ENCODE data around the gene TEX54.

TEX54 gene

GRCh38 chr11:62806611-62807121, 26.0 kb downstream of the TEX54 start:
- H3K36me3 ChIP-seq: peaks cover 21% of the 10 kb centered on the region
- peak overlapping the region; percentile 95 for H3K27ac ChIP-seq
- H3K4me3 ChIP-seq (ENCODE audit: low read depth in 1 of 2, low read length in 1 of 2): peak overlapping the region; percentile 73 to 87

DNA sequence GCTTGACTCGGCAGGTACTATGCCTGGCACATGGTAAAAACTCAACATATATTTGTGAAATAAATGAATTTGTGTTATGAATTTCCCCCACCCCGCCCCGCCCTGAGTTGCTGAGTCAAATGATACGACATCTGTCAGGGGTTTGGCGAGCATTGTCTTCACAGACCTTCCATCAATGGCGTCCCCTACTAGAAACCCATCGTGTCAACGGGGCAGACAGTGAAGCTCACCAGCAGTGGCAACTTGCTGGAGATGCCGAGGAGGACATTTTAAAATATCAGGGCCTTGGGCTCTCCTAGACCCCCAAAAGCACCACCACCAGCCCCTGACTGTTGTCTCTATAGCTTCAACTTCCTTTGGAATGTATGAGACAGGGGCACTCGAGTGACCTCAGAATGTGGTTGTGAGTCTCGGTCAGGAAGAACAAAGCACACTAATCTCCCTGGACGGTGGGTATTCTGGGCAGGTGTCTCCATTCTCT, 26.6 kb downstream of the TEX54 start:
- peak overlapping the region; percentile 73 to 87 for H3K4me3 ChIP-seq (ENCODE audit: low read depth in 1 of 2, low read length in 1 of 2)
- H3K27me3 ChIP-seq: no peaks in the 10 kb centered on the region
- peaks cover 47 to 48% of the 10 kb centered on the region in 2 experiments for H3K4me1 ChIP-seq (ENCODE audit: control insufficient read depth in 1 of 2, insufficient read depth in 1 of 2, low read depth in 1 of 2, low read length in 1 of 2)
- H3K27ac ChIP-seq: peak overlapping the region; percentile 95
- TF ChIP-seq, protein P1, sequence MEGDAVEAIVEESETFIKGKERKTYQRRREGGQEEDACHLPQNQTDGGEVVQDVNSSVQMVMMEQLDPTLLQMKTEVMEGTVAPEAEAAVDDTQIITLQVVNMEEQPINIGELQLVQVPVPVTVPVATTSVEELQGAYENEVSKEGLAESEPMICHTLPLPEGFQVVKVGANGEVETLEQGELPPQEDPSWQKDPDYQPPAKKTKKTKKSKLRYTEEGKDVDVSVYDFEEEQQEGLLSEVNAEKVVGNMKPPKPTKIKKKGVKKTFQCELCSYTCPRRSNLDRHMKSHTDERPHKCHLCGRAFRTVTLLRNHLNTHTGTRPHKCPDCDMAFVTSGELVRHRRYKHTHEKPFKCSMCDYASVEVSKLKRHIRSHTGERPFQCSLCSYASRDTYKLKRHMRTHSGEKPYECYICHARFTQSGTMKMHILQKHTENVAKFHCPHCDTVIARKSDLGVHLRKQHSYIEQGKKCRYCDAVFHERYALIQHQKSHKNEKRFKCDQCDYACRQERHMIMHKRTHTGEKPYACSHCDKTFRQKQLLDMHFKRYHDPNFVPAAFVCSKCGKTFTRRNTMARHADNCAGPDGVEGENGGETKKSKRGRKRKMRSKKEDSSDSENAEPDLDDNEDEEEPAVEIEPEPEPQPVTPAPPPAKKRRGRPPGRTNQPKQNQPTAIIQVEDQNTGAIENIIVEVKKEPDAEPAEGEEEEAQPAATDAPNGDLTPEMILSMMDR (IDR thresholded peaks at IDR 0.05): no peak
- H3K36me3 ChIP-seq: peaks cover 27% of the 10 kb centered on the region
- no peaks in the 10 kb centered on the region for H3K9me3 ChIP-seq

More at GRCh38 chr11:62806611-62807121, 26.0 kb downstream of the TEX54 start:
- Histone ChIP-seq H3K9me3 (no peaks in the 10 kb centered on the region), H3K27me3 (no peaks in the 10 kb centered on the region), H3K4me1 (ENCODE audit: control insufficient read depth in 1 of 2, insufficient read depth in 1 of 2, low read depth in 1 of 2, low read length in 1 of 2) (peaks cover 47 to 48% of the 10 kb centered on the region in 2 experiments)
- TF ChIP-seq, protein P1 (IDR thresholded peaks at IDR 0.05): no peak

- peaks cover 47 to 48% of the 10 kb centered on the region in 2 experiments for H3K4me1 ChIP-seq (ENCODE audit: control insufficient read depth in 1 of 2, insufficient read depth in 1 of 2, low read depth in 1 of 2, low read length in 1 of 2)
- peak within 1 kb of the TSS; percentile 95 for H3K27ac ChIP-seq
- H3K9me3 ChIP-seq: no peaks in the 10 kb centered on the region
- peaks cover 34% of the 10 kb centered on the region for H3K36me3 ChIP-seq
- TF ChIP-seq, protein P1 (IDR thresholded peaks at IDR 0.05): peak; percentile 66
- H3K4me3 ChIP-seq (ENCODE audit: low read depth in 1 of 2, low read length in 1 of 2): peak within 1 kb of the TSS; percentile 73 to 87
- no peaks in the 10 kb centered on the region for H3K27me3 ChIP-seq
Measured at GRCh38 chr11:62805076-62805892, 27.4 kb downstream of the TEX54 start, which contains the start of gene NXF1. Gene NXF1, minus strand, starts transcription at chr11:62805440. Its CDS starts 84 bp downstream, at chr11:62805356.

- Histone ChIP-seq H3K27me3 (no peaks in the 10 kb centered on the region), H3K9me3 (no peaks in the 10 kb centered on the region), H3K36me3 (peaks cover 42% of the 10 kb centered on the region), H3K27ac (peak overlapping the region; percentile 95), H3K4me1 (ENCODE audit: control insufficient read depth in 1 of 2, insufficient read depth in 1 of 2, low read depth in 1 of 2, low read length in 1 of 2) (peaks cover 47 to 48% of the 10 kb centered on the region in 2 experiments), H3K4me3 (ENCODE audit: low read depth in 1 of 2, low read length in 1 of 2) (peak overlapping the region; percentile 73 to 87)
- TF ChIP-seq, protein P1 (IDR thresholded peaks at IDR 0.05): no peak
Measured at GRCh38 chr11:62804310-62805075, 28.1 kb downstream of the TEX54 start.

- H3K4me1 ChIP-seq (ENCODE audit: control insufficient read depth in 1 of 2, insufficient read depth in 1 of 2, low read depth in 1 of 2, low read length in 1 of 2): peaks cover 23 to 26% of the 10 kb centered on the region in 2 experiments
- TF ChIP-seq, protein P1 (IDR thresholded peaks at IDR 0.05): no peak
- H3K4me3 ChIP-seq (ENCODE audit: low read depth in 1 of 2, low read length in 1 of 2): no peak overlapping the region
- H3K27me3 ChIP-seq: no peaks in the 10 kb centered on the region
- H3K36me3 ChIP-seq: peaks cover 76% of the 10 kb centered on the region
- no peaks in the 10 kb centered on the region for H3K9me3 ChIP-seq
- H3K27ac ChIP-seq: no peak overlapping the region
Measured at GRCh38 chr11:62801071-62801470, 31.6 kb downstream of the TEX54 start.

All from neutrophil (primary cell).